Suppressor macrophage treated with lipopolysaccharide for 4 hours (primary cell): ENCODE measurements around the gene ABCC1.
"Not testable (repeated sequence)": the region's sequence is repeated elsewhere in the genome, so short reads cannot be mapped to it uniquely, and the experiment has no call there.

Source experiments
- DNase-seq: peaks from one replicate; pipeline ENCODE4 v3.0.0-alpha.2; 2020

ABCC1 gene

GRCh38 chr16:16143931-16144330 lies 194.5 kb downstream of the ABCC1 start:
- DNase-seq = no peak

DNA sequence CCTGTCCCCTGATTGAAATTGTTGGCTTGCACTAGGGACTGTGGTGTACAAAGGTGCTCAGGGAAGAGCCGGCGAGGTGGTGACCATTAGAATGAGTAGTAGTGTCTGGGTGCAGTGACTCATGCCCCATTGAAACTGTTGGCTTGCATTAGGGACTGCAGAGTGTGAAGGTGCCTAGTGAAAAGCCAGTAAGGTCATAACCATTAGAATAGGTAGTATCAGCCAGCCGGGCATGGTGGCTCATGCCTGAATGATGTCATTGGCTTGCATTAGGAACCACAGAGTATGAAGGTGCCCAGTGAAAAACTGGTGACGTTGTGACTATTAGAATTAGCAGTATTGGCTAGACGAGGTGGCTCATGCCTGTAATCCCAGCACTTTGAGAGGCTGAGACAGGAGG lies 195.0 kb downstream of the ABCC1 start:
- DNase-seq = no peak

DNA sequence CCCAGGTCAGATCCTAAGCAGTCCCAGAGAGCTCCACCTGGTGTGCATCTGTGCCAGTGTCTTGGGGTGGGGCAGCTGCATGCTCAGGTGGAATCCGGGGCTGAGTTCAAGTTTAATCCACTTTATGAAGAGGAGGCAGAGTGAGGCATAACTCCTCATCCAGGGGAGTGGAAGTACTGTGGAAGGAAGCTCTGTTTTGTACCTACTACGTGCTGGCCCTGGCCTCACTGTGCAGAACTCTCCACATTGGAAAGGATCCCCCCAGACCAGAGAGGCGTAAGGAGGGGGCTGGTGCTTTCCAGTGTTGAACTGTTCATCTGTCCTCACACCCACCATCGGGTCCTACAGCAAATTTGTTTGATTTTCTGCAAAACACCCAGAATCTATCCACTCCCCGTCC lies 195.9 kb downstream of the ABCC1 start:
- no peak for DNase-seq

GRCh38 chr16:16146380-16147315 lies 197.2 kb downstream of the ABCC1 start:
- no peak for DNase-seq

DNA sequence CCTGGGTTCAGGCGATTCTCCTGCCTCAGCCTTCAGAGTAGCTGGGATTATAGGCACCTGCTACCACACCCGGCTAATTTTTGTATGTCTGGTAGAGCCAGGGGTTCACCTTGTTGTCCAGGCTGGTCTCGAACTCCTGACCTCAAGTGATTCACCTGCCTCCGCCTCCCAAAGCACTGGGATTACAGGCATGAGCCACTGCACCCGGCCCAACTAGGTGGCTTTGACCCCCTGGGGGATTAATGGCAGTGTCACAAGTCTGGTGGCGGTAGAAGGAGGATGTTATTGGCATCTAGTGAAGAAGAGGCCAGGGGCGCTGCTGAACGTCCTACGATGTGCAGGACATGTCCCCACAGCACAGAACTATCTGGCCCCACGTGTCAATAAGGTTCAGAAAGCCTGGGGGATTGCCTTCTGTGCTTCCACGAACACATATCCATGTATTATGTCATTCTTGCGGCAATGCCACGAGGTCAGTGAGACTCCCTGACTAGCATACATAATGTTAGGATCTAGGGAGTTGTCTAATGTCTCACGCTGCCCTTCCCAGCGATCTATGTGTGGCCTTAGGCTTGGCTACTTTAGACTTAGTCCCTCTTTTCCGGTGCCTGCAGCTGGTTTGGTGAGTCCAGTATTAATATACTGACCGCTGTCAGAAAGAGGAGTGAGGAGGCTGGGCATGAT lies 198.0 kb downstream of the ABCC1 start:
- no peak for DNase-seq

DNA sequence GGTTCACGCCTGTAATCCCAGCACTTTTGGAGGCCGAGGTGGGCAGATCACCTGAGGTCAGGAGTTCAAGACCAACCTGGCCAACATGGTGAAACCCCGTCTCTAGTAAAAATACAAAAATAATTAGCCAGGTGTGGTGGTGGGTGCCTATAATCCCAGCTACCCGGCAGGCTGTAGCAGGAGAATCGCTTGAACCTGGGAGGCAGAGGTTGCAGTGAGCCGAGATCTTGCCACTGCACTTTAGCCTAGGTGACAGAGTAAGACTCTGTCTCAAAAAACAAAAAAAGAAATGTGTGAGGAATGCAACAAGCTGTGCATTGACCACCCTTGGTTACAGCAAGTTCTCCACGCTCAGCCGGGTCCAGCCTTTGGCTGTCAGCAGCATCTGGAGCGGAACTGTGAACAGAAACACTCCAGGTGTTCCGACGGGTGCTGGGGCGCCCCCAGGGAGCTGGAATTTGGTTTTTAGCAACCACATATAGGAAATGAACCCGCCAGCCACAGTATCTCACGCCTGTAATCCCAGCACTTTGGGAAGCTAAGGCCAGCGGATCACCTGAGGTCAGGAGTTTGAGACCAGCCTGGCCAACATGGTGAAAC lies 198.7 kb downstream of the ABCC1 start:
- DNase-seq = not testable (repeated sequence)

DNA sequence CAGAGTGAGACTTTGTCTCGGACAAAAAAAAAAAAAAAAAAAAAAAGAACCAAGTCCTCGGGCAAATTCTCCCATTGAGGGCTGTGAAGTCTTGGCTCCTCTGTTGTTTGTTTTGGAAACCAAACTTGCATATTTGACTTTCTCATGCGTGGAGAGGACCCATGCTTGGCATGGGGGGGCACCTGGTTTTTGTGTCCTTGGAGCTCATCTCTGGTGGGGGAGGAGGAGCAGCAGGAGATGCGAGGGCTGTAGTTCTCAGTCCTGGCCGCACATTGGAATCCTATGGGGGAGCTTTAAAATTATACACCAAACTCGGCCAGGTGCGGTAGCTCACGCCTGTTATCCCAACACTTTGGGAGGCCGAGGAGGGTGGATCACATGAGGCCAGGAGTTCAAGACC lies 199.3 kb downstream of the ABCC1 start:
- DNase-seq = no peak

- DNase-seq = no peak
Measured at GRCh38 chr16:16149710-16150116, 200.3 kb downstream of the ABCC1 start.

- DNase-seq = no peak
Measured at GRCh38 chr16:16150117-16150877, 200.9 kb downstream of the ABCC1 start.

GRCh38 chr16:16150878-16151152 lies 201.4 kb downstream of the ABCC1 start:
- no peak for DNase-seq

GRCh38 chr16:16151315-16151714 lies 201.9 kb downstream of the ABCC1 start:
- DNase-seq = no peak

DNA sequence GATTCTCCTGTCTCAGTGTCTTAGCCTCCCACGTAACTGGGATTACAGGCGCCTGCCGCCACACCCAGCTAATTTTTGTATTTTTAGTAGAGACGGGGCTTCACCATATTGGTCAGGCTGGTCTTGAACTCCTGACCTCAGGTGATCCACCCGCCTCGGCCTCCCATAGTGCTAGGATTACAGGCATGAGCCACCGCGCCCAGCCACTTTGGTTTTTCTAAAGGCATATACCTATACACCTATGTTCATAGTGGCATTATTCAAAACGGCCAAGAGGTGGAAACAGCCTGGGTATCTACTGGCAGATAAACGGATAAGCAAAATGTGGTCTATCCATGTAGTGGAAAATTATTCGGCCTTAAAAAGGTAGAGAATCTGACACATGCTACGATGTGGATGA lies 203.6 kb downstream of the ABCC1 start:
- DNase-seq = not testable (repeated sequence)

- no peak for DNase-seq
Measured at GRCh38 chr16:16154281-16154951, 205.0 kb downstream of the ABCC1 start.

DNA sequence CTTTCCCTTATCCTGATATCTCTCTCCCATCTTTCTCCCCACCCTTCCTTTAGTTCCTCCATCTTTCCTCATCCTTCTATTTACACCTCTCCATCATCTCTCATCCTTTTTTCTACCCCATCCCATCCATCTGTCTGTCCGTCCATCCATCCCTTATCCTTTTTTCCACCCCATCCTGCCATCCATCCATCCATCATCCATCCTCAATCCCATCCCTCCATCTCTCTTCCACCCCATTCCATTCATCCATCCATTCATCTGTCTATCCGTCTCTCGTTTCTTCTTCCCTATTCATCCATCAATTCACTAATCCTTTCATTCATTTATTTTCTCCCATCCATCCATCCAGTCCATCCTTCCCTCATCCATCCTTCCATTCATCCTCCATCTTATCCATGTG lies 205.8 kb downstream of the ABCC1 start:
- no peak for DNase-seq

DNA sequence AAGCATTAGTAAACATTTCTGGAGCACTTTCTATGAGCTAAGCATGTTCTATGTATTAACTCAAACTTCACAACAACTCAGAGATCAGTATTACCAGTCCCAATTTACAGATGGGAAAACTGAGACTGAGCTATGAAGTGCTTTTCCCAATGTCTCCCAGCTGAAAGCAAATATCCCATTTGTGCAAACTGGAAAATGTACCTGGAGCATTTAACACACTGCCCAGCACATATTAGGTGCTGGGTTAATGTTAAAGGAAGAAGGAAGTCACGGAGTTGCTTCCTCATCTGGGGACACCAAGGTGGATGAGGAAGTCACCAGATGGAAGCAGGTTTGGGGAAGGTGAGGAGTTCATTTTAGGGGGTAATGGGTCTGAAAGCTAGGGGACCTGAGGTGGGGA lies 207.8 kb downstream of the ABCC1 start:
- DNase-seq = no peak

GRCh38 chr16:16158082-16158658 lies 208.8 kb downstream of the ABCC1 start:
- no peak for DNase-seq

DNA sequence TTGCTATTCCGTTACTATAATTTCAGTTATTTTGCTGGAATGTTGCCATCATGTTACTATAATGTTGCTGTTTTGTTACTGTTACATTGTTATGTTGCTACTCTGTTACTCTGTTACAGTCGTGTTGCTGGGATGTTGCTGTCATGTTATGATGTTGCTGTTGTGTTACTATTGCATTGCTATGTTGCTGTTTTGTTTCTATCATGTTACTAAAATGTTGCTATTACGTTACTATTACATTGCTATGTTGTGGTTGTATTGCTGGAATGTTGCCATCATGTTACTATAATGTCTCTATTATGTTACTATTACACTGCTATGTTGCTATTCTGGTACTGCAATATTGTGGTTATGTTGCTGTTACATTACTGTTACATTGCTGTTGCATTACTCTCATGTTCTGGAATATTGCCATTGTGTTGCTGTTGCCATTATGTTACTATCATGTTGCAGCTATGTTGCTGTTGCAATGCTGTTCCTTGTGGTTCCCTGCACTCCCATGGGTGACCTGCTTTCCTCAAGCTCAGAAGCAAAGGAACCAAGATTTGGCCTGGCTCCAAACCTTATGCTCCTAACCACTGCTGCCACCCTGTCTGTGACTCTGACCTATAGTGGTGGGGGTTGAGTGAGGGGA lies 209.4 kb downstream of the ABCC1 start:
- no peak for DNase-seq

GRCh38 chr16:16159662-16160061 lies 210.2 kb downstream of the ABCC1 start:
- no peak for DNase-seq

- DNase-seq = no peak
Measured at GRCh38 chr16:16161319-16161718, 211.9 kb downstream of the ABCC1 start.

GRCh38 chr16:16161840-16162239 lies 212.4 kb downstream of the ABCC1 start:
- DNase-seq = not testable (repeated sequence)

GRCh38 chr16:16162591-16162990 lies 213.2 kb downstream of the ABCC1 start:
- DNase-seq = no peak

DNA sequence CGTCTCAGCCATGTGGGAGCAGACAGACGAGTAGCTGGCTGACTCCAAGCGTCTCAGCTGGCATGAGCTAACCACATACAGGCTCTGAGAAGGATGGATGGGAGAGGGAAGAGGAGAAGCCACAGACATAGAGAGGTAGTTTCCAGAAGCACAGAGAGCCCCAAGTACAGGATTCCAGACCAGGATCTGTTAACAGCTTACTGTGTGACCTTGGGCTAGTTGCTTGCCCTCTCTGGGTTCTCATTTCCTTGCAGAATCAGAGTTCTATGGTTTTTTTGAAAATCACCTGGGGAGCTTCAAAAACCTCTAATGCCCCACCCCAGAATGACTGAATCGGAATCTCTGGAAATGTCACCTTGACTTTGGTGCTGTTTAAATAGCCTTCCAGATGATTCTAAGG lies 213.7 kb downstream of the ABCC1 start:
- DNase-seq = no peak
